Endothelial cell of umbilical vein (primary cell): ENCODE data around the gene CABP5. TPM values are rescaled to one million over a fixed set of nuclear protein-coding genes. Genes with fewer than 3 reads are reported as not detected.
"Not testable (repeated sequence)": the region's sequence is repeated elsewhere in the genome, so short reads cannot be mapped to it uniquely, and the experiment has no call there.

Source experiments
- BruUV-seq: library from RNA; stranded (reverse); fragments of 400-500 nt; replicated peaks from 2 replicates; lab custom pipeline; 2021; lab: Mats Ljungman, UMichigan
- CTCF ChIA-PET: fragments of 300-600, 350-600 bp; sonication (Branson Sonifier 250); formaldehyde crosslinking; loops from one replicate; lab custom pipeline; 2021; ENCODE audit warnings: antibody characterized with exemption, inconsistent platforms; lab: Charles Lee
- POLR2A ChIA-PET: fragments of 300-600, 350-600 bp; sonication (Branson Sonifier 250); formaldehyde crosslinking; loops from one replicate; lab custom pipeline; 2021; ENCODE audit warnings: antibody characterized with exemption, inconsistent platforms; lab: Charles Lee
- DNase-seq: peaks from one replicate; pipeline ENCODE4 v3.0.0-alpha.2; 2011; ENCODE audit warnings: low read depth, low spot score
- FAIRE-seq: peaks from 2 replicates; lab custom pipeline; 2011; peaks lifted over from hg19 to GRCh38; lab: Jason Lieb, UNC
- H2AFZ ChIP-seq: 2 replicates; pipeline ENCODE4 v1.6.0; 2012; ENCODE audit warnings: low read depth, low read length, control low read depth, inconsistent platforms
- H3K27ac ChIP-seq: 2 replicates; pipeline ENCODE4 v1.5.1; 2011; ENCODE audit warnings: low read depth, mild to moderate bottlenecking, control low read depth, low read length, moderate library complexity; ENCODE audit not compliant: insufficient read depth
- H3K27me3 ChIP-seq, 2 experiments: 2 replicates each; pipeline versions ENCODE4 v1.6.0 to v1.6.1; 2011; ENCODE audit warnings: low read length in 2 of 2, mixed read lengths in 1 of 2; ENCODE audit not compliant: control insufficient read depth in 2 of 2, insufficient read depth in 2 of 2
- H3K36me3 ChIP-seq, 2 experiments: 2 replicates in 1 of 2; 3 replicates in 1 of 2; pipeline ENCODE4 v1.5.1; 2011; ENCODE audit warnings: low read length in 2 of 2, mild to moderate bottlenecking in 1 of 2, moderate library complexity in 1 of 2; ENCODE audit not compliant: control insufficient read depth in 2 of 2, insufficient read depth in 2 of 2; ENCODE audit errors: extremely low read depth in 1 of 2
- H3K4me1 ChIP-seq: 3 replicates; pipeline ENCODE4 v1.5.1; 2011; ENCODE audit warnings: mild to moderate bottlenecking, low read length; ENCODE audit not compliant: control insufficient read depth, insufficient read depth; ENCODE audit errors: extremely low read depth
- H3K4me2 ChIP-seq: 2 replicates; pipeline ENCODE4 v1.6.1; 2011; ENCODE audit warnings: low read length, control low read depth, mixed read lengths; ENCODE audit not compliant: insufficient read depth
- H3K4me3 ChIP-seq, 3 experiments: fragments of 200-600 bp in 1 of 3; sonication (generic), shearing (Covaris generic) in 1 of 3; replicated peaks in 1 of 3; 2 replicates each; pipeline ENCODE4 v1.5.1; 2011 to 2016; ENCODE audit warnings: control low read depth in 3 of 3, low read length in 3 of 3, mild to moderate bottlenecking in 2 of 3, inconsistent platforms in 1 of 3, low read depth in 1 of 3, moderate library complexity in 1 of 3; ENCODE audit not compliant: insufficient read depth in 1 of 3
- H3K79me2 ChIP-seq: 2 replicates; pipeline ENCODE4 v1.6.0; 2012; ENCODE audit warnings: low read length, inconsistent platforms; ENCODE audit not compliant: control insufficient read depth, insufficient read depth
- H3K9ac ChIP-seq: replicated peaks from 2 replicates; pipeline ENCODE3; 2011; ENCODE audit warnings: low read length, control low read depth; ENCODE audit not compliant: insufficient read depth; ENCODE audit errors: extremely low read depth
- H3K9me1 ChIP-seq: replicated peaks from 3 replicates; pipeline ENCODE4 v1.6.0; 2011; ENCODE audit warnings: mild to moderate bottlenecking, low read length; ENCODE audit not compliant: control insufficient read depth, insufficient read depth; ENCODE audit errors: extremely low read depth
- H3K9me3 ChIP-seq: replicated peaks from 2 replicates; pipeline ENCODE4 v1.5.1; 2012; ENCODE audit warnings: low read length, inconsistent platforms; ENCODE audit not compliant: control insufficient read depth, insufficient read depth
- H4K20me1 ChIP-seq: replicated peaks from 2 replicates; pipeline ENCODE3; 2011; ENCODE audit warnings: mild to moderate bottlenecking, low read length; ENCODE audit not compliant: control insufficient read depth, insufficient read depth; ENCODE audit errors: extremely low read depth
- EZH2 ChIP-seq: IDR thresholded peaks from 2 replicates; pipeline ENCODE4 v1.6.1; 2012; ENCODE audit warnings: borderline replicate concordance, low read depth, mild to moderate bottlenecking, moderate library complexity, low read length, inconsistent platforms; ENCODE audit not compliant: severe bottlenecking
- FOS ChIP-seq: IDR thresholded peaks from 2 replicates; pipeline ENCODE4 v1.6.1; 2011; ENCODE audit warnings: mild to moderate bottlenecking, low read length, moderate library complexity, borderline replicate concordance; ENCODE audit not compliant: insufficient read depth
- GATA2 ChIP-seq: IDR thresholded peaks from 2 replicates; pipeline ENCODE4 v1.7.0; 2011; ENCODE audit warnings: low read depth, mild to moderate bottlenecking, moderate library complexity, mixed read lengths, low read length; ENCODE audit not compliant: insufficient read length, insufficient read depth
- JUN ChIP-seq: IDR thresholded peaks from 2 replicates; pipeline ENCODE4 v1.6.1; 2011; ENCODE audit warnings: borderline replicate concordance, low read depth; ENCODE audit not compliant: insufficient read length, insufficient read depth
- MYC ChIP-seq: IDR thresholded peaks from one replicate; pipeline ENCODE4 v1.6.1; 2011; ENCODE audit warnings: mild to moderate bottlenecking, low read depth, low read length
- POLR2A ChIP-seq: IDR thresholded peaks from 2 replicates; pipeline ENCODE4 v1.6.1; 2012; ENCODE audit warnings: low read depth, mild to moderate bottlenecking, control low read depth, low read length
- POLR2AphosphoS5 ChIP-seq: IDR thresholded peaks from 2 replicates; pipeline ENCODE4 v1.6.1; 2012; ENCODE audit warnings: low read depth, mild to moderate bottlenecking, control low read depth, low read length, moderate library complexity; ENCODE audit not compliant: insufficient read depth
- dilution Hi-C: fragments of 300-500 bp; cut with MboI; formaldehyde crosslinking; loops from one replicate; pipeline ENCODE4 v1.15.0; 2019; ENCODE audit warnings: low sequenced_read_pairs; ENCODE audit not compliant: extremely low pct_ligation_motif_present
- intact Hi-C: fragments of 100-400 bp; cut with micrococcal nuclease; formaldehyde crosslinking; loops from one replicate; pipeline ENCODE4 v1.10.0; 2022
- polyA plus RNA-seq, 4 experiments: library from polyadenylated mRNA; depleted of rRNA in 3 of 4; stranded (reverse) in 3 of 4; unstranded in 1 of 4; fragments of >200 nt; gene quantifications; 2 replicates each; pipeline versions ENCODE4 v1.2.1 to v1.2.3, GENCODE V29; 2011 to 2012; ENCODE audit warnings: missing spikeins in 1 of 4
- total RNA-seq: library from RNA; stranded (reverse); gene quantifications from 2 replicates; pipeline ENCODE4 v1.2.3, GENCODE V29; 2021
- TF ChIP-seq, protein P1 (sequence below): IDR thresholded peaks from 2 replicates; pipeline ENCODE4 v1.6.1; 2011; ENCODE audit not compliant: insufficient read depth, insufficient read length
- TF ChIP-seq, protein P2 (sequence below), 2 donors: IDR thresholded peaks; 1 replicate in 1 of 2; 2 replicates in 1 of 2; pipeline ENCODE4 v1.5.1; 2011; ENCODE audit warnings: low read length in 2 of 2, mild to moderate bottlenecking in 2 of 2, moderate library complexity in 2 of 2, control low read depth in 1 of 2, inconsistent platforms in 1 of 2, low read depth in 1 of 2; ENCODE audit not compliant: insufficient read depth in 1 of 2; ENCODE audit errors: extremely low read depth in 1 of 2

CABP5 gene
- total and polyA plus RNA-seq, 2 donors (not counting 3 experiments of a cell fraction or from before 2014, with no cell fraction given), result not detected

DNA sequence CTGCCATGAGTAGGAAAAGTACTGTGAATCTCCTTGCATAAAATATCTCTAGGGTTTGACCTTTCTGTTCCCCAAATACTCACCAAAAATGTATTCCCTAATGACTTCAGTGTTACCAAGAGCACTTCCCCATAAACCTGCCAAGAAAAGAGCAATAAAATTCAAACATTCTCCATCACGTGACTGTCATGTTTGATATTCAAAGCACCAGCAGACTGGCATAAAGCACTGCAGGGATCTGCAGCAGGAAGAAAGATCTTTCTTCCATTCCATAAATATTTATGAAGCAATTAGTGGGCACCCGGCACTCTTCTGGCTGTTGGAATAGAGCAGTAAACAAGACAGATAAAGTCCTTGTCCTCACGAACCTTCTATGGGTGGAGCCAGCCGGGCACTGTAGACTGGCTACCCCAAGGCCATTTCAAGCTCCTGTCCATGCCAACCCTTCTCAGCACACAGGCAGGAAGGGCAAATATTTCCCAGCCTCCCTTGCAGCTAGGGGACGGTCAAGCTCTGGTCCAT, 46.5 kb upstream of the CABP5 start:
- H3K4me3 ChIP-seq, result no peak overlapping the region
- H3K4me2 ChIP-seq, result no peak overlapping the region
- intact Hi-C loops, result no loop called here
- no peak for TF ChIP-seq POLR2AphosphoS5
- TF ChIP-seq FOS, result no peak
- no peak for TF ChIP-seq EZH2
- TF ChIP-seq, protein P1, sequence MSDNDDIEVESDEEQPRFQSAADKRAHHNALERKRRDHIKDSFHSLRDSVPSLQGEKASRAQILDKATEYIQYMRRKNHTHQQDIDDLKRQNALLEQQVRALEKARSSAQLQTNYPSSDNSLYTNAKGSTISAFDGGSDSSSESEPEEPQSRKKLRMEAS, result no peak
- no peak for TF ChIP-seq POLR2A
- TF ChIP-seq GATA2, result no peak
- TF ChIP-seq, protein P2, sequence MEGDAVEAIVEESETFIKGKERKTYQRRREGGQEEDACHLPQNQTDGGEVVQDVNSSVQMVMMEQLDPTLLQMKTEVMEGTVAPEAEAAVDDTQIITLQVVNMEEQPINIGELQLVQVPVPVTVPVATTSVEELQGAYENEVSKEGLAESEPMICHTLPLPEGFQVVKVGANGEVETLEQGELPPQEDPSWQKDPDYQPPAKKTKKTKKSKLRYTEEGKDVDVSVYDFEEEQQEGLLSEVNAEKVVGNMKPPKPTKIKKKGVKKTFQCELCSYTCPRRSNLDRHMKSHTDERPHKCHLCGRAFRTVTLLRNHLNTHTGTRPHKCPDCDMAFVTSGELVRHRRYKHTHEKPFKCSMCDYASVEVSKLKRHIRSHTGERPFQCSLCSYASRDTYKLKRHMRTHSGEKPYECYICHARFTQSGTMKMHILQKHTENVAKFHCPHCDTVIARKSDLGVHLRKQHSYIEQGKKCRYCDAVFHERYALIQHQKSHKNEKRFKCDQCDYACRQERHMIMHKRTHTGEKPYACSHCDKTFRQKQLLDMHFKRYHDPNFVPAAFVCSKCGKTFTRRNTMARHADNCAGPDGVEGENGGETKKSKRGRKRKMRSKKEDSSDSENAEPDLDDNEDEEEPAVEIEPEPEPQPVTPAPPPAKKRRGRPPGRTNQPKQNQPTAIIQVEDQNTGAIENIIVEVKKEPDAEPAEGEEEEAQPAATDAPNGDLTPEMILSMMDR (IDR thresholded peaks at IDR 0.05; ENCODE audit: extremely low read depth in 1 of 2, insufficient read depth in 1 of 2, low read depth in 1 of 2, low read length in 2 of 2), result no peak
- TF ChIP-seq MYC, result no peak
- no peak for TF ChIP-seq JUN
- POLR2A ChIA-PET, result no interaction called here
- H3K36me3 ChIP-seq, result no peaks in the 10 kb centered on the region
- DNase-seq, result no peak
- no TSS peak for BruUV-seq
- peaks cover 0 to 2% of the 10 kb centered on the region in 2 experiments for H3K27me3 ChIP-seq
- no peaks in the 10 kb centered on the region for H3K9me3 ChIP-seq
- H3K9me1 ChIP-seq, result no peaks in the 10 kb centered on the region
- CTCF ChIA-PET, result interaction anchor here (0.7 to 1.2 kb wide), 2 partner anchors 21 to 221 kb away, joined by 3 read pairs; no protein-coding TSS in a partner anchor
- peaks cover 4% of the 10 kb centered on the region for H3K4me1 ChIP-seq
- dilution Hi-C loops, result no loop called here
- H3K9ac ChIP-seq, result no peak overlapping the region
- no peak overlapping the region for H3K27ac ChIP-seq
- peak; percentile 48 for FAIRE-seq
- no peaks in the 10 kb centered on the region for H3K79me2 ChIP-seq
- no peak overlapping the region for H2AFZ ChIP-seq
- no peaks in the 10 kb centered on the region for H4K20me1 ChIP-seq

DNA sequence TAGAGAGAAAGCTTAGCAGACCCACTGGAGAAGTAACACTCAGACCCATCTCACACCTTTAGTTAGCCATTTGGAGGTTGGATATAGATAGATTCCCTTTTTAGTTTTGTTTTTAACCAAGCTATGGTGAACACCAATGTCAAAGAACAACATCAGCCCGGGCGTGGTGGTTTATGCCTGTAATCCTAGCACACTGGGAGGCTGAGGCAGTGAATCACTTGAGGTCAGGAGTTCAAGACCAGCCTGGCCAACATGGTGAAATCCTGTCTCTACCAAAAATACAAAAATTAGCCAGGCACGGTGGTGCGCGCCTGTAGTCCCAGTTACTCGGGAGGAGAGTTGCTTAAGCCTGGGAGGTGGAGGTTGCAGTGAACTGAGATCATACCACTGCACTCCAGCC, 45.1 kb upstream of the CABP5 start:
- H3K9me1 ChIP-seq, POLR2A ChIA-PET, FAIRE-seq, CTCF ChIA-PET, H3K9ac ChIP-seq, H3K9me3 ChIP-seq, H3K27me3 ChIP-seq, intact Hi-C loops, H3K4me3 ChIP-seq, dilution Hi-C loops, DNase-seq, H3K79me2 ChIP-seq, H3K4me1 ChIP-seq, H3K27ac ChIP-seq, BruUV-seq, H4K20me1 ChIP-seq, H2AFZ ChIP-seq, H3K4me2 ChIP-seq, H3K36me3 ChIP-seq: not testable (repeated sequence)
